ENCODE data around the gene CCDC126. TPM values are rescaled to one million over a fixed set of nuclear protein-coding genes. Genes with fewer than 3 reads are reported as not detected.

CCDC126 gene
- total and polyA plus RNA-seq, 9 of the 15 experiments (the other 6 are each of a cell fraction or from before 2014, with no cell fraction given), result 3.0 to 16.2 (median 5.2) TPM

GRCh38 chr7:23597094-23598091, at the start of gene CCDC126 (continued):
- TF ChIP-seq MBD1 (CRISPR knock-in tag; IDR thresholded peaks at IDR 0.05) (no peak), STAT5B (CRISPR knock-in tag; IDR thresholded peaks at IDR 0.05) (no peak), CTBP1 (IDR thresholded peaks at IDR 0.05; ENCODE audit: borderline replicate concordance) (peak; percentile 71), FOXJ2 (tag; IDR thresholded peaks at IDR 0.05) (no peak), CREB3 (tag; conservative IDR thresholded peaks at IDR 0.05; ENCODE audit: low read depth) (no peak), ZNF146 (CRISPR knock-in tag; IDR thresholded peaks at IDR 0.05; ENCODE audit: unreplicated experiment) (no peak), ARID2 (IDR thresholded peaks at IDR 0.05) (no peak), CHD7 (IDR thresholded peaks at IDR 0.05; ENCODE audit: low read depth, low read length) (no peak), SIRT6 (IDR thresholded peaks at IDR 0.05; ENCODE audit: low read depth, low read length) (no peak), NR1H2 (CRISPR knock-in tag; IDR thresholded peaks at IDR 0.05) (no peak), MECOM (CRISPR knock-in tag; IDR thresholded peaks at IDR 0.05) (no peak), TFAM (CRISPR knock-in tag; conservative IDR thresholded peaks at IDR 0.05) (no peak), GATAD2A (IDR thresholded peaks at IDR 0.05) (no peak)
